UCSD-AML1 (cell line): ENCODE results near the gene HLA-DQA2.
A peak's percentile ranks its signal among the peaks of the same experiment; 100 is the strongest.
"Not testable (repeated sequence)": the region's sequence is repeated elsewhere in the genome, so short reads cannot be mapped to it uniquely, and the experiment has no call there.

Experiments used
- DNase-seq: peaks from one replicate; lab custom pipeline; 2025; ENCODE audit not compliant: unreplicated experiment; lab: John Stamatoyannopoulos, UW

The HLA-DQA2 gene

DNA sequence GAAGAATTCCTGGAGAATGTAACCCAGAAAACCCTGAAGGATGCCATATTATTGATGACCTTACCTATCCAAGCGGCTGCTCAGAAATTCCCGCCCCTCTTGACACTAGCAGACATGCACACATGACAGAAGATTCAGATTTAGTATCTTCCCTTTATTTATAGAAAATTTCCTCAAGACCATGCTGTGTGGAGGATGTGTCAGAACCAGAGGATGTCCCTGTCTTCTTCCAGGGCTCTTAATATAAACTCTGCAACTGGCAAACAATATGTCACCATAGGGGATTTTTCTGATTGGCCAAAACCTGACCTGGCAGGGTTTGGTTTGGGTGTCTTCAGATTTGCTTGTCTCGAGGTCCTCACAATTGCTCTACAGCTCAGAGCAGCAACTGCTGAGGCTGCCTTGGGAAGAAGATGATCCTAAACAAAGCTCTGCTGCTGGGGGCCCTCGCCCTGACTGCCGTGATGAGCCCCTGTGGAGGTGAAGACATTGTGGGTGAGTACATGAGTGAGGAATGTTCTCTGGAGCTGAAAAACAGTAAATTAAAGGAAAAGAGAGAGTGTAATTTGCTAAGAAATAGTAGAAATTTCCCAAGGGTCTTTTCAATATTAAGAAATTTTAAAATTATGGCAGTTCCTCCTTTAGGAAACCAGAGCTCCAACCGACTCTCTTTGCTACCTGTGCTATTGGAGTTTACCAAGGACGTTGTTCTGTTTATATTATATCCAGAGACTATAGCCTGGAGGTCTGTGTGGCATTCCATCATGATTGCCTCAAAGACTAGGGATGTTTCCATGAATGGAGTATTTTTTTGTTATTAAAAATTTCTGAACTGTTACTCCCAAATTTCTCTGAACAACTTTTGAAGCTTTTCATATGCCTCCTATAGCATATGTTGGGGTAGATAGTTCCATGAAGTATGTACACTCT is at the start of gene HLA-DQA2:
Gene HLA-DQA2 (plus strand): TSS at position 361 of the 930 bp plus-strand sequence. CDS start 53 bp downstream, at position 414.
- DNase-seq: no peak

DNA sequence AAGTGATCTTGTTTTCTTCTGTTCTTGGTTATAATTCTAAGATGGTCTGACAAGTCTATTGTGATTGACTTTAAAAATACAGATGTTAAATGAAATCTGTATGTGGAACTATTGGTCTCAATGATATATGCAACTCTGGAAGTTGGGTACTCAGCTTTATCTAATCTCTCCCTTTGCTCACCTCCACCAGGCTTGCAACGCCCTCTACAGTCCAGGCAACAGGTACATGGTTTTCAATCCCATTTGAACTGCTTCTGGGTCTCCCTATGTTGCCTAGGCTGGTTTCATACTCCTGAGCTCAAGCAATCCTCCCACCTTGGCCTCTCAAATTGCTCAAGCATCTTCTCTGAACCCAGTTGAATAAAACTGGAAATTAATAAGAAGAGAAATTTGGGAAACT is 49.2 kb upstream of the HLA-DQA2 start:
- peak; percentile 16 for DNase-seq

DNA sequence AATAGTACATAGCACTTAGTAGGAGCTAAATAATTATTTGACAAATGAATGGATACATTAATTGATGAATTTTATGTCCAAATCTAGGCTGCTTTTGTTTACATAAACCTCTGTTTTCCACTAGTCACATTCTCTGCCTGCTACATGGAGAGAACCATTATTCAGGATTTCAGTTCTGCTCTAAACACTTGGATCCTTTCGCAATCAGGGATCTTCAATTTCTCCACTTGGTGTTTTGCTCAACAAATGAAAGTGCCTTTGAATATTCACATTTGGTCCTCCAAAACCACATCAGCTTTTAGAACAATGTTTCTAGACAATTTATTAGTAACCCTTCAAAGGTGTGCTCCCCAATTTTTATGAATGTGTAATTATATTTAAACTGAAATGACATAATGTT is 44.2 kb upstream of the HLA-DQA2 start:
- DNase-seq: no peak

DNA sequence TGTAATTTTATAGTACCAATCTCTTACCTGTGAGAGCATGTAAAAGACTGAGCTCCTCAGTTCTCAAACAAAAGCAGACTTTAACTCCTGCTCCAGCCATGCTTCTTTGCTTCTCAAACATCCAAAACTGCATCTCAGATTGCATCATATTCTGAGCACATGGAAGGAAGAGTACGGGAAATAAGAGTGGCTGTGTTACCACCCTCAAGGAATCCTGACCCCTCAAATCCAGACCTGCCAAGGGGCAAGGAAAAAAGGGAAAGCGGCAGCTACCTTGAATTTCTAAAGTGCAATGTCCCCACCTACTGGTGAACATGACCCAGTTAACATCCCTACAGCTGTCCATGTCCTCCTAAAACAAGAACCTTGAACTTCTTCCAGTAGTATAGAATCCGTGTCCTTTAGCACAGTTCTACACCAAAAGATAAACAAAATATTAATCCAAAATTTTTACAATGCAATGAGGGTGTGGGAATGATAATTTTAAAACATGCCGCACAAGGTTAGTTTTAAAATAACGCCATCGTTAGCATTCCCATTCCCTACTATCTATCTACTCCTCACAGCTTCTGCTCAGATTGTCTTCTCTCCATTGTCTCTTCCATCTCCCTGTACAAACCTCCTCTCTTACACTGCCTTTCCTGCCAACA is 40.7 kb upstream of the HLA-DQA2 start:
- peak; percentile 12 for DNase-seq

DNA sequence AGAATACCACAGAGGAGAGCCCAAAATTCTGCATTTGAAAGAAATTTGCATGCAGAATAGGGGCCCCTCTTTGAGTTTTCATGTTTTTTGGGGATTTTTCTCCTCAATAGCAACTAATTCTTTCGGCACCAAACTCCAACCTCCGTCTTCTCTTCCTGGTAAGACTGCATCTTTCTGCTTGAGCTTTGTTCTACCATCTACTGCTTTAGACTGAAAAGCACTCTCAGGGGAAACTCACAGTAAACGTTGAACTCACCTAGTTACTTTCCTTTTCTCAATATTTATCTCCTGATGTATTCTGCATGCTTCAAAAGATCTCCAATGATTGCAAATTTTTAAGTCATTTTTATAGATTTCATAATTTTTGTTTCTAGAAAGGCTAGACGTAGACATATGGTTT is 37.8 kb upstream of the HLA-DQA2 start:
- no peak for DNase-seq

DNA sequence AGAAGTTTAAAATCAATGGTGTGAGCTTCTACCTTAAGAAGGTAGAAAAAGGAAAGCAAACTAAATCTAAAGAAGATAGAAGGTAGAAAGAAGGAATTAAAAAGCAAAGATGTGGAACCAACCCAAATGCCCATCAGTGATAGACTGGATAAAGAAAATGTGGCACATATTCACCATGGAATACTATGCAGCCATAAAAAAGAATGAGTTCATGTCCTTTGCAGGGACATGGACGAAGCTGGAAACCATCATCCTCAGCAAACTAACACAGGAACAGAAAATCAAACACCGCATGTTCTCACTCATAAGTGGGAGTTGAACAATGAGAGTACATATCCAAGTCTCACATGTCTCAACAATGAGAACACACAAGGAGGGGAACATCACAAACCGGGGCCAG is 36.0 kb upstream of the HLA-DQA2 start:
- DNase-seq: not testable (repeated sequence)

DNA sequence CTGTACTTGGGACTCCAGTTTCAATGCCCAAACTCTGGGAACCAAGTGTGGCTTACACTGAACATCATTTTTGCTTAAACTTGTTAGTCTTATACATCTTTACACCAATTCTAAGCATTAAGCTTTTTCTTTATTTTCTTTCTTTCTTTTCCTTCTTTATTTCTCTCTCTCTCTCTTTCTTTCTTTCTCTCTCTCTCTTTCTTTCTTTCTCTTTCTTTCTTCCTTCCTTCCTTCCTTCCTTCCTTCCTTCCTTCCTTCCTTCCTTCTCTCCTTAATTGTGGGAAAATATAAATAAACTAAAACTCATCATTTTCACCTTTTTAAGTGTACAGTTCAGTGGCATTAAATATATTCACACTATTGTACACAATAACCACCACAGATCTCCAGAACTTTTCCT is 31.6 kb upstream of the HLA-DQA2 start:
- DNase-seq: no peak

DNA sequence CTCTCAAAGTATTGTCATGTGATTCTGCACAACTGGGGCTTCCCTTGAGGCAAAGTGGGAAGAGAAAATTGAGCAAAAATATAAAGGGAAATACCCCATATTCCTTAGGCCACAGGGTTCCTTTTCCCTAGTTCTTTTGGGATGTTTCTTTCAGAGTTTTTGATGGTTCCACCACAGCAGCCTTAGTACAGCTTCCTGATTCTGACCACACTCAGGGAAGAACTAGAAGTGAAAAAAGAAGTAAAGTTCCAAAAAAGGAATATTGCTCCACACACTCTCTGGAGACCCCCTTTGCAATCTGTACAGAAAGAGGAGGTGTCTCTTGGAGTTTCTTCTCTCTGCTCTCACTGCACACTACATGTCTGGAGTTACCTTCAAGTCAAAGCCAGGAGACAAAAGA is 27.9 kb upstream of the HLA-DQA2 start:
- DNase-seq: no peak

DNA sequence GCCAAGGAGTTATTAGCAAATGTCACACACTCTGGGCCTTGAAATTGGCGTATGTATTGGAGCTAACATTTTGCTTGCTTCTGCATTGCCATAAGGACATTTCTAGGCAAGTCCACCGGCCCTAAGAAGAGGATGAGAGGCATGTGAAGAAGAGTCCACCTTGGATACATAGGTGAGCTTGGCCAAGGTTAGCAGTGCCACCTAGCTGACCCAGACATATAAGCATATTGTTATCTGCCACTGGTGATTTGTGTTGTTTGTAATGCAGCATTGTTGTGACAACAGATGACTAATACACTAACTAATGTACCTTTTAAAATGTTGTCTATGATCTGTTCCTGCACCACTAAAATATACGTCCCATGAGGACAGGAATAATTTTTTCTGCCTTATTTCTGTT is 24.8 kb upstream of the HLA-DQA2 start:
- DNase-seq: no peak

DNA sequence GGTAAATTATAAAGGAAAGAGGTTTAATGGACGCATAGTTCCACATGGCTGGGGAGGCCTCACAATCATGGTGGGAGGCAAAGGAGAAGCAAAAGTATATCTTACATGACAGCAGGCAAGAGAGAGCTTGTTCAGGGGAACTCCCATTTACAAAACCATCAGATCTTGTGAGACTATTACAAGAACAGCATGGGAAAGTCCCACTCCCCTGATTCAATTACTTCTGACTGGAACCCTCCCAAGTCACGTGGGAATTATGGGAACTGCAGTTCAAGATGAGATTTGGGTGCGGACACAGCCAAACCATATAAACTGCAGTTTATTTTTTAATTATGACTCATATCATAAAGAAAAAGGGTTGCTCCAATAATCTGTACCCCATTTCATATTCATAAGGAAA is 22.3 kb upstream of the HLA-DQA2 start:
- DNase-seq: no peak

DNA sequence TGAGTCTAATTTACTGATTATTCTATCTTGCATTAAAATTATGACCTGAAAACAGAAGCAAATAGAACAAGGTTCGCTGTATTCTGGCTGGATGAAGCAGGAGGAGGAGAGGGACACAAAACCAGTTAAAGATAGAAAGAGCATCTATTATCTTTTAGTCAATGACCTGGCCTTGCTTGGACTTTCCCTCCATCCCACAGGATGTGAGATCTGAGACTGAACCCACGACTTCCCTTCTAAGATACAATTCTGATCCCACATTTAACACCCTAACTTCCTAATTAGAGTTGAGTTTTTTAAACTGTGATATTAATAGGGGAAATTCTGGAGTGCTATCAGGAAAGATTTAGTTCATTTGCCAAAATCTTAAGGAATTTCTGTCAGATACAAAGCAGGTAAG is 3.1 kb upstream of the HLA-DQA2 start:
- no peak for DNase-seq

DNA sequence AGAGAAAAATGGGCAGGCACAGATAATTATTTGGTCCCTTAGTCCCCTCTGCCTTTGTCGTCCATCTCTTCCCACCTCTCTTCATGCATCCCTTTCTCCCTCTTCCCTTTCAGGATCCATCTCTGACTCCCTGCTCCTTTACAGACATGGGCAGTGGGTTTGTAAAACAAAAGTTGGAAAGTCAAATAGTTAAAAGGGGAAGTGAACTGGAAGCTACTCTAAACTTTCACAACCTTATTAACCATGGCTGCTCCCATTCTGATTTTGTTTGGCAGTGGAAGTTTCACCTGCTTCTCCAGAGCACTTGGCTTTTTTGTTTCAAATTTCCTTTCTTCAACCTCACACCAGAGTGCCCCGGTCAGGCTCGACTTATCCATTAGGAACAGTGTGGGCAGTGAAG is 1.2 kb downstream of the HLA-DQA2 start:
- DNase-seq: no peak

DNA sequence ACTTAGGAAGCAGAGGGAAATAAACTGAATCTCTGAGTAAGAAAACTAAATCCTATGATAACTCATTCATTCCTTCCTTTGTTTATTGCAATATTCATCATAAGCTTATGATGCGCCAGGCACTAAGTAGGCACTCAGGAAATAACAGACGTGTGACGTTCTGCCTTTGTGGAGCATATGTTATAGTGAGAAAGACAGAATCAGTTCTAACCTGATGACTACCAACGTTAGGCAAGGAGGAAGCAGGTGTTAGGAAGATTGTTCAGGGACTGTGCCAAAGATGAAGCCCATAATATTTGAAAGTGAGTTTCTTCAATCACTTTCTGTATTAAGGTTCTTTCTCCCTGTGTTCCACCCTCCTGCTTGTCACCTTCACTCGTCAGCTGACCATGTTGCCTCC is 3.6 kb downstream of the HLA-DQA2 start:
- no peak for DNase-seq

DNA sequence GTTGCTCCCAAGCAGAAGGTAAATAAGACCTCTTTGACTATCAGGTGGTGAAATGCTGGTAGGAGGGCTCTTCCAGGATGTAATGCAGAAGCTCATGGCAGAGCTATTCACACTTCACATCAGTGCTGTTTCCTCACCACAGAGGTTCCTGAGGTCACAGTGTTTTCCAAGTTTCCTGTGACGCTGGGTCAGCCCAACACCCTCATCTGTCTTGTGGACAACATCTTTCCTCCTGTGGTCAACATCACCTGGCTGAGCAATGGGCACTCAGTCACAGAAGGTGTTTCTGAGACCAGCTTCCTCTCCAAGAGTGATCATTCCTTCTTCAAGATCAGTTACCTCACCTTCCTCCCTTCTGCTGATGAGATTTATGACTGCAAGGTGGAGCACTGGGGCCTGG is 4.5 kb downstream of the HLA-DQA2 start:
- not testable (repeated sequence) for DNase-seq

DNA sequence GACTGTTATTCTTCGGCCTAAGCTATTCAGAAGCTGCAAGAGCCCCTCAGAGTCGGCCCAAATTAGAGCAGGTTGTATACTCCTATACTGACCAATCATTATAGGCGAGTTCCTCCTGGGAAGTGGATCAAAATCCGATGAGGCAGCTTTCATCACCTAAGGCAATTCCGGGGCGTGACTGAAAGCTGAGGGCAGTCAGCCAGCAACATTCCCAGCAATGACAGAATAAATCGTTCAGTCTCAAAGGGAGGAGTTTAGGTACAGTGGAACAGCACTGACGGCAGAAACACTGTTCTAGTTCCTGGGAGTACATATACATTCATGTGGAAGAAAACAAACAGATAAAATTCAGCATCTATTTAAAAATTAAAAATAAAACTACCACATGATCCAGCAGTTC is 11.4 kb downstream of the HLA-DQA2 start:
- no peak for DNase-seq

DNA sequence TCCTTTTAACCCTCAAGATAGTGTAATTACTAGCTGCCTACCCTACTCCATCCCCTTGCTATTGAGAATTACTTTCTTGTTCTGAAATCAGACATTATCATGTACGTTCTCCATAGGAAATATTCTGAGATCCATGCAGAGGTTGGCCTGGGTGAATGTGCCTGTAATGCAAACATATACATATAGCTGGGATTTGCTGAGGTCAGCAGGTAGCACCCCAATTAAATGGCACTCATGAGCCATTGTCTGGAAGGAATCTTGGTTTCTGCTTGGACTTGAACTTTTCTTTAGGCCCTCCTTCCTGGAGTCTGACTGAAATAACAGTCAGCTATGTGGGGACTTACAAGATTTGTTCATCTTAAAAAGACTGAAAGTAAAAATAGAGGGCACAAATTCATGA is 18.5 kb downstream of the HLA-DQA2 start:
- DNase-seq: no peak

DNA sequence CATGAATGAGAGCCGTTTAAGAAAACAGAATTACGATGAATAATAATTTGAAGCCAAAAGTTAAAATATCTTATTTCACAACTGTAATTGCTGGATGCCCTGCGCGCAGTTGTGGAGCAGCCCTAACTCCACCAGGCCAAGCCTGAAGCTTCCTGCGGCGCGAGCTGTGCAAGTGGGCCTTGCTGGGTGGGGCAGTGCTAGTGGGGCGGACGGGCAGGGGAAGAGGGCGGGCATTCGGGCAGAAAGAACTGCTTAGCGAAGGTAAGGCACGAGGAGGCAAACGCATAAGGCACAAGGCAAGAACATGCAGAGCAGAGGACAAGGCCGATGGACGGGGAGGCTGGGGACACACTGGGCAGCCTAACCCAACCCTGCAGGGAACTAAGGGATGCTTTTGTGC is 19.9 kb downstream of the HLA-DQA2 start:
- no peak for DNase-seq

DNA sequence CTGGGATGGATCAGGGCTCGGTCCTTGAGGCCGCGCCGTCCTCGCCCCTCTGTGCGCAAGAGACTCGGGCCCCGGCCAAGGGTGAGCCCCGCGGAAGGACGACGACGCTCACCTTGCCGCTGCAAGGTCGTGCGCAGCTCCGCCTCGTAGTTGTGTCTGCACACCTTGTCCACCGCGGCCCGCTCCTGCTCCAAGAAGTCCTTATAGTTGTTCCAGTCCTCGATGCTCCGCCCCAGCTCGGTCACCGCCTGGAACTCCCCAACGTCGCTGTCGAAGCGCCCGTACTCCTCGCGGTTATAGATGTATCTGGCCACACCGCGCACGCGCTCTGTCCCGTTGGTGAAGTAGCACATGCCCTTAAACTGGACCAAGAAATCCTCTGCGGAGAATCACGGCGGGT is 20.4 kb downstream of the HLA-DQA2 start:
- no peak for DNase-seq

DNA sequence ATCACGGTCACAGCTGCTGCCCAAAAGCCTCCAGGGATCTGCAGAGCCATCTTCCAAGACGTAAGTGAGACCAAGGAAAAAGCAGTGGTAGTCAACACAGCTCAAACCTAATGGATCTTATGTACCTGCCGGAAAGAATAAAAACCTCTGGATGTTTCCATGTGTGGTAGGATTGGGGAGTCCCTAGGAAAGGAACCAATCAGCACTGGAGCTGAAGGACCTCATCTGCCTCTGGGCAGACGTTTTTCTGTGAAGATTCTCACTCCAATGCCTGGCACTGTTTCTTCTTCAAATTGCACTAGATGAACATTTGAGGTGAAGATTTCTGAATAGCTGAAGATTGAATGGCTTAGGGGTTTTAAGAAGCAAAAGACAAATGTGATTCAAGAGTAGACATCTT is 22.2 kb downstream of the HLA-DQA2 start, which contains the start of gene HLA-DQB2:
Gene HLA-DQB2 (minus strand): TSS at position 112 of the 400 bp plus-strand sequence. CDS start 62 bp downstream, at position 50.
- no peak for DNase-seq

DNA sequence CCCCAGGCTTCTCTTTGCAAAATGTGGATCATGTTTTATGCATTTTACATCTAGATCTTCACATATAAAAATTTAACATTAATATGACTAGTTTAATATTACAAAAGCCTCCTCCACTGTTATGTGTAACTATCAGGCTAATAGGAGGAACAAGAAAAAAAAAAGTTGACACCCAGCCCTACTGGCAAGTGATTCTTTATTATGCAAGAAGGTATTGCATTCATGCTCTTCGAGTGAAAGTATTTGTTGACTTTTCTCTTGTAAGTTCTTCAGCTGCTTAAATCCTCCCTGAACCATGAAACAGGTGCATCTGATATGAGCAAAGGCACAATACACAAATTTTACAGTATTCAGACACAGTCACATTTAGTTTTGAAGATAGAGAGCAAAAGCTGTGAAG is 22.9 kb downstream of the HLA-DQA2 start:
- DNase-seq: no peak

DNA sequence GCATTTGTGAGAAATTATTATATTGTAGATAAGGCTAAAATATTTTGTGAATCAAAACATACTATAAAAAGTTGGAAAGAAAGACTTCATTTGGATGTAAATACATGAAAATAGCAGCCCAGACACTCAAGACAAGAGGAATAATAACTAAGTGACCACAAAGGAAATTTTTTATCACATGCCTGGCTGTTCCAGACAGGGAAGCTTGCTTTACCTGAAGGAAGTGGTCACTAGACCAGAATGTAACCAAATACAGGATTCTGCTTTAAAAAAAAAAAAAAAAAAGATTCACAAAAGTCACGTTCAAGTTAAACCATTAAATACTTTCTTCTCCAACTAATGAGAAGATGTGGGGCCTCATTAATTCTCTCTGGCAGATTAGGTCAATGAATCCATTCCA is 31.5 kb downstream of the HLA-DQA2 start:
- DNase-seq: no peak

DNA sequence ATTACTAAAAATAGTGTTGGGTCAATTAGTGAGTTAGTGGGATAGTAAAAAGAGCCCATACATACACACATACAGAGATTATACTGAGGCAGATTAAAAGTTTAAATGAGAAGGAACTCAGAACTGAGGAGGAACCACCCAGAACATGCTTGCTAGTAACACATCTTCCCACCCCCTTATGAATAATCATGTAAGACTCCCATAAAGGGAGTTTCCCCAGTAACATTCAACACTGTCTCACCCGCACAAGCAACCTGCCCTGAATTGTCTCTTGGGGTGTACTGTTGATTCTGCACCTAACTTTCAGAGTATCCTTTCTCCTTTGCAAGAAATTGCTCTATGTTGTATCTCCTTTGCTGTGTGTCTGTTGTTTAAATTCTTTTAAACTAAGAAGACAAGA is 33.2 kb downstream of the HLA-DQA2 start:
- no peak for DNase-seq
